ENCODE data around the gene LST1. TPM values are rescaled to one million over a fixed set of nuclear protein-coding genes. Genes with fewer than 3 reads are reported as not detected.

Gene LST1
- total RNA-seq, 1 experiment from 2014 or later = 1.6 TPM

- CTCF ChIA-PET = interaction anchor here (1.5 kb wide), 1 partner anchor 20 kb away, joined by 3 read pairs; no protein-coding TSS in a partner anchor
- POLR2A ChIA-PET (ENCODE audit: unreplicated experiment) = no interaction called here
- Histone ChIP-seq H3K36me3 (ENCODE audit: low read depth) (no peaks in the 10 kb centered on the region), H3K4me3 (no peak overlapping the region), H3K9me3 (ENCODE audit: insufficient read depth, low read depth) (no peaks in the 10 kb centered on the region), H3K79me2 (ENCODE audit: low read depth) (no peaks in the 10 kb centered on the region), H3F3A (ENCODE audit: insufficient read depth, low read depth) (peaks cover 5% of the 10 kb centered on the region; the same call in 1 of the 2 replicates), H3K27ac (no peak overlapping the region), H2AFZ (no peak overlapping the region), H3K9me2 (ENCODE audit: insufficient read depth) (no peaks in the 10 kb centered on the region), H3K4me2 (no peak overlapping the region), H3K4me1 (replicated peaks; ENCODE audit: insufficient read depth) (0 out of 2 replicates have a peak, but pooled peaks cover 5% of the 10 kb centered on the region), H4K20me1 (ENCODE audit: insufficient read depth) (no peaks in the 10 kb centered on the region), H3K27me3 (ENCODE audit: insufficient read depth, low read depth) (0 out of 2 replicates have a peak, but pooled peaks cover 5% of the 10 kb centered on the region)
- intact Hi-C loops (cut with micrococcal nuclease; ENCODE audit: unreplicated experiment) = no loop called here
- TF ChIP-seq EZH2 (IDR thresholded peaks at IDR 0.05; ENCODE audit: low read depth) = no peak
- TF ChIP-seq CTCF (conservative IDR thresholded peaks at IDR 0.05) = no peak
- BruUV-seq (replicated peaks) = no TSS peak
- no peak for DNase-seq
These were observed 10.0 kb upstream of the LST1 start for GRCh38 chr6:31575952-31576685.

- H3K9me2 ChIP-seq (ENCODE audit: insufficient read depth) = no peaks in the 10 kb centered on the region
- H3K27ac ChIP-seq = no peak overlapping the region
- ChIA-PET POLR2A (ENCODE audit: unreplicated experiment) (no interaction called here), CTCF (interaction anchor here (0.5 to 1.5 kb wide), 4 partner anchors 19 to 589 kb away, joined by 3 to 7 read pairs (median 4); no protein-coding TSS in a partner anchor)
- no TSS peak for BruUV-seq (replicated peaks)
- no peak for DNase-seq
- H2AFZ ChIP-seq = no peak overlapping the region
- H3K4me1 ChIP-seq (replicated peaks; ENCODE audit: insufficient read depth) = 0 out of 2 replicates have a peak, but pooled peaks cover 5% of the 10 kb centered on the region
- H3K27me3 ChIP-seq (ENCODE audit: insufficient read depth, low read depth) = 0 out of 2 replicates have a peak, but pooled peaks cover 5% of the 10 kb centered on the region
- intact Hi-C loops (cut with micrococcal nuclease; ENCODE audit: unreplicated experiment) = no loop called here
- H4K20me1 ChIP-seq (ENCODE audit: insufficient read depth) = no peaks in the 10 kb centered on the region
- H3K36me3 ChIP-seq (ENCODE audit: low read depth) = no peaks in the 10 kb centered on the region
- no peaks in the 10 kb centered on the region for H3K79me2 ChIP-seq (ENCODE audit: low read depth)
- no peak overlapping the region for H3K4me3 ChIP-seq
- no peak for TF ChIP-seq CTCF (conservative IDR thresholded peaks at IDR 0.05)
- TF ChIP-seq EZH2 (IDR thresholded peaks at IDR 0.05; ENCODE audit: low read depth) = no peak
- peaks cover 5% of the 10 kb centered on the region; the same call in 1 of the 2 replicates for H3F3A ChIP-seq (ENCODE audit: insufficient read depth, low read depth)
- H3K9me3 ChIP-seq (ENCODE audit: insufficient read depth, low read depth) = no peaks in the 10 kb centered on the region
- no peak overlapping the region for H3K4me2 ChIP-seq
These were observed 9.0 kb upstream of the LST1 start for GRCh38 chr6:31576897-31577578.

- 0 out of 2 replicates have a peak, but pooled peaks cover 5% of the 10 kb centered on the region for H3K27me3 ChIP-seq (ENCODE audit: insufficient read depth, low read depth)
- no peaks in the 10 kb centered on the region for H3K36me3 ChIP-seq (ENCODE audit: low read depth)
- intact Hi-C loops (cut with micrococcal nuclease; ENCODE audit: unreplicated experiment) = no loop called here
- ChIA-PET POLR2A (ENCODE audit: unreplicated experiment) (no interaction called here), CTCF (interaction anchor here (0.5 to 0.6 kb wide), 2 partner anchors 24 kb away, joined by 3 to 4 read pairs; no protein-coding TSS in a partner anchor)
- BruUV-seq (replicated peaks) = no TSS peak
- no peaks in the 10 kb centered on the region for H4K20me1 ChIP-seq (ENCODE audit: insufficient read depth)
- 0 out of 2 replicates have a peak, but pooled peaks cover 5% of the 10 kb centered on the region for H3K4me1 ChIP-seq (replicated peaks; ENCODE audit: insufficient read depth)
- no peak overlapping the region for H2AFZ ChIP-seq
- H3F3A ChIP-seq (ENCODE audit: insufficient read depth, low read depth) = peaks cover 5% of the 10 kb centered on the region; the same call in 1 of the 2 replicates
- H3K4me3 ChIP-seq = no peak overlapping the region
- H3K79me2 ChIP-seq (ENCODE audit: low read depth) = no peaks in the 10 kb centered on the region
- TF ChIP-seq CTCF (conservative IDR thresholded peaks at IDR 0.05) = no peak
- TF ChIP-seq EZH2 (IDR thresholded peaks at IDR 0.05; ENCODE audit: low read depth) = no peak
- DNase-seq = no peak
- H3K9me2 ChIP-seq (ENCODE audit: insufficient read depth) = no peaks in the 10 kb centered on the region
- no peaks in the 10 kb centered on the region for H3K9me3 ChIP-seq (ENCODE audit: insufficient read depth, low read depth)
- H3K27ac ChIP-seq = no peak overlapping the region
- H3K4me2 ChIP-seq = no peak overlapping the region
These were observed 8.5 kb upstream of the LST1 start for GRCh38 chr6:31577579-31577966.

Data from PC-9 (cell line).